ENCODE results near the gene GOLPH3. TPM values are rescaled to one million over a fixed set of nuclear protein-coding genes. Genes with fewer than 3 reads are reported as not detected.

The GOLPH3 gene
- total RNA-seq, result 45.1 and 48.4 TPM in 2 replicates

DNA sequence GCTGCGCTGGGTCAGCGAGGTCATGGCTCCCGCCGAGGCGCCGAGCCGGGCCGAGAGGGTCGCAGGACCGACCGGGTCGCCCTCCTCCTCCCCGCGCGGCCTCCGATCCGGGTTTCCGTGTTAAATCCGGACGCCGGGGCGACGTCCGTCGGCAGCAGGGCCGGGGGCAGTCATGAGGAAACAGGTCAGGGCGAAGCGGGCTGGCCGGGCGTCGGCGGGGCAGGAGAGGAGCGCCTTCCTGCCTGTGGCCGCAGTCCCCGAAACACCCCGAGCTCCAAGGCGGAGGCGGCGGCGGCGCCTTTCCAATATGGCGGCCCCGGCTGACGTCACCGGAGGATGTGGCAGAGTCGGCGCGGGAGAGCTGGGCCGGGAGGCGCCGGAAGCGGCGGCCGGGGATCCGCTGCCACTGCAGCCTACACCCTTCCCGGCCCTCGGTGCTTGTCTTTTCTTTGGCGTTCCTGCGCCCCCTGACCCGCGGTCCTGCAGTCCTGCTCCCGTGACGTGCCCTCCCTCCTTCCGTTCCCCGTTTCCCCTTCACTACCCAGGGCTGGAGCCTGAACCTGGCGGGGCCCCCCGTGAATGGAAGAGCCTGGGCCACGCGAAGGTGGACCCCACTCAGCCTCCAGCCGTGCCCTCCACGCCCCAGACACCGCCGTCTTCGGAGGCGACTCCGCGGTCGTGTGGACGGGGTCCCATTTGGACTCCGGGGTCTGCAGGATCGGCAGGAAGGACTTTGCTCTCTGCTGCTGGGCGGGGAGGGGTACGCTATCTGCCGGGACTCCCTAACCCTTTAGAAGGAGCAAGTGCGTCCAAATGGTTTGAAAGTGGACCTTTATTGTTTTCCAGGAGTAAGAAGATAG, at the start of gene GOLPH3:
Gene GOLPH3, minus strand, starts transcription at position 309 of the 860 bp plus-strand sequence. Its CDS starts 285 bp downstream, at position 24.

Other genes with a start within 250 kb of the GOLPH3 start
- 14.0 and 20.5 TPM in 2 replicates for gene MTMR12, start 138.6 kb upstream of the GOLPH3 start, total RNA-seq